Prostate gland (tissue), 2 donors: ENCODE results near the gene PSMD14. TPM values are rescaled to one million over a fixed set of nuclear protein-coding genes. Genes with fewer than 3 reads are reported as not detected.

Experiments
- DNase-seq: peaks from one replicate; pipeline ENCODE4 v3.0.0-alpha.2; 2019; ENCODE audit warnings: low spot score
- H3K27ac ChIP-seq, 2 donors: fragments of 200-600 bp; sonication (generic); 2 replicates each; pipeline ENCODE4 v1.5.1; 2017 to 2019
- H3K27me3 ChIP-seq: fragments of 200-600 bp; sonication (generic); replicated peaks from 2 replicates; pipeline ENCODE4 v1.5.1; 2019; ENCODE audit not compliant: insufficient read depth
- H3K36me3 ChIP-seq, 2 donors: fragments of 200-600 bp; sonication (generic); 1 replicate in 1 of 2; 2 replicates in 1 of 2; pipeline versions ENCODE4 v1.5.1 to v1.8.1; 2017 to 2019
- H3K4me1 ChIP-seq: fragments of 200-600 bp; sonication (generic); replicated peaks from 2 replicates; pipeline ENCODE4 v1.5.1; 2019
- H3K4me3 ChIP-seq, 2 donors: fragments of 200-600 bp; sonication (generic); 2 replicates each; pipeline ENCODE4 v1.5.1; 2017 to 2019
- H3K9me3 ChIP-seq: fragments of 200-600 bp; sonication (generic); 2 replicates; pipeline ENCODE4 v1.5.1; 2017
- POLR2A ChIP-seq: fragments of 450-650 bp; IDR thresholded peaks from one replicate; pipeline ENCODE4 v1.6.1; 2016; ENCODE audit warnings: antibody characterized with exemption, mild to moderate bottlenecking
- POLR2AphosphoS5 ChIP-seq: sonication (generic); formaldehyde crosslinking; IDR thresholded peaks from one replicate; pipeline ENCODE4 v1.6.1; 2017; ENCODE audit warnings: antibody characterized with exemption
- WGBS: methylation state at CpG from one replicate; pipeline ENCODE4 v1.1.5; 2018; 5-methylcytosine and 5-hydroxymethylcytosine counted together
- intact Hi-C: fragments of 100-400 bp; cut with DNase I; formaldehyde crosslinking; loops from one replicate; pipeline ENCODE4 v1.14.2; 2022
- total RNA-seq, 2 donors: library from RNA; depleted of rRNA; stranded (reverse); fragments of >200 nt; gene quantifications; one replicate each; pipeline ENCODE4 v1.1.0, GENCODE V29; 2016
- TF ChIP-seq, protein P1 (sequence below), 4 experiments: fragments of 200-600 bp in 2 of 4; fragments of 450-650 bp in 2 of 4; sonication (generic) in 2 of 4; IDR thresholded peaks; 1 replicate in 3 of 4; 2 replicates in 1 of 4; pipeline ENCODE4 v1.5.1; 2016 to 2019; ENCODE audit warnings: antibody characterized with exemption in 4 of 4, mild to moderate bottlenecking in 2 of 4, moderate library complexity in 2 of 4

Gene PSMD14
- total RNA-seq, 2 donors from 2014 or later: 25.1 to 43.1 TPM

DNA sequence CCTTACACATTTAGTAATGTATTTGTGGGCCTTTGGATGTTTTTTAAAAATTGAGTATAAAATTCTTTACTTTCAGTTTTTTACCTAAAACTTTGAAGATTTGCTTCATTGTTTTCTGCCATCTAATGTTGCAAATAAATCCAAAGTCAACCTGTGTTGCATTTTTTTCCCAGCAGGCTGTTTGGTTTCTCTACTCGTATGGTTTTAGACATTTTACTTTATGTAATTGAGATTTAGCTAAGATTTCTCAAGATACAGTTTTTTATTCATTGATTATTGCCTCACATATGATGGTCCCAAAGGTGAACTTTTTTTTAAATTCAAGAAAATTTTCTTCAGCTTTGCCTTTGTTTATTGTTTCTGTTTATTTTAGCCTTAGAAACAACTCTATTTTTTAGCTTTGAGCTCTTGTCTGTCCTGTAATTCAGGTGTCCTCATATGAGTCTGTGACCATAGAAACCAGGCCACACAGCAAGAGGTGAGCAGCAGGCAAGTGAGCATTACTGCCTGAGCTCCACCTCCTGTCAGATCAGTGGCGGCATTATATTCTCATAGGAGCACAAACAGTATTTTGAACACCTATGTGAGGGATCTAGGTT lies 54.4 kb downstream of the PSMD14 start:
- intact Hi-C loops: no loop called here
- 98% methylated on average over 2 of the region's 2 CpGs for WGBS
- TF ChIP-seq, protein P1, sequence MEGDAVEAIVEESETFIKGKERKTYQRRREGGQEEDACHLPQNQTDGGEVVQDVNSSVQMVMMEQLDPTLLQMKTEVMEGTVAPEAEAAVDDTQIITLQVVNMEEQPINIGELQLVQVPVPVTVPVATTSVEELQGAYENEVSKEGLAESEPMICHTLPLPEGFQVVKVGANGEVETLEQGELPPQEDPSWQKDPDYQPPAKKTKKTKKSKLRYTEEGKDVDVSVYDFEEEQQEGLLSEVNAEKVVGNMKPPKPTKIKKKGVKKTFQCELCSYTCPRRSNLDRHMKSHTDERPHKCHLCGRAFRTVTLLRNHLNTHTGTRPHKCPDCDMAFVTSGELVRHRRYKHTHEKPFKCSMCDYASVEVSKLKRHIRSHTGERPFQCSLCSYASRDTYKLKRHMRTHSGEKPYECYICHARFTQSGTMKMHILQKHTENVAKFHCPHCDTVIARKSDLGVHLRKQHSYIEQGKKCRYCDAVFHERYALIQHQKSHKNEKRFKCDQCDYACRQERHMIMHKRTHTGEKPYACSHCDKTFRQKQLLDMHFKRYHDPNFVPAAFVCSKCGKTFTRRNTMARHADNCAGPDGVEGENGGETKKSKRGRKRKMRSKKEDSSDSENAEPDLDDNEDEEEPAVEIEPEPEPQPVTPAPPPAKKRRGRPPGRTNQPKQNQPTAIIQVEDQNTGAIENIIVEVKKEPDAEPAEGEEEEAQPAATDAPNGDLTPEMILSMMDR (IDR thresholded peaks at IDR 0.05): no peak
- TF ChIP-seq POLR2A: no peak
- TF ChIP-seq POLR2AphosphoS5: no peak
- Histone ChIP-seq H3K4me1 (no peaks in the 10 kb centered on the region), H3K9me3 (no peaks in the 10 kb centered on the region), H3K4me3 (no peak overlapping the region), H3K27ac (no peak overlapping the region), H3K36me3 (no peaks in the 10 kb centered on the region), H3K27me3 (no peaks in the 10 kb centered on the region)
- no peak for DNase-seq

DNA sequence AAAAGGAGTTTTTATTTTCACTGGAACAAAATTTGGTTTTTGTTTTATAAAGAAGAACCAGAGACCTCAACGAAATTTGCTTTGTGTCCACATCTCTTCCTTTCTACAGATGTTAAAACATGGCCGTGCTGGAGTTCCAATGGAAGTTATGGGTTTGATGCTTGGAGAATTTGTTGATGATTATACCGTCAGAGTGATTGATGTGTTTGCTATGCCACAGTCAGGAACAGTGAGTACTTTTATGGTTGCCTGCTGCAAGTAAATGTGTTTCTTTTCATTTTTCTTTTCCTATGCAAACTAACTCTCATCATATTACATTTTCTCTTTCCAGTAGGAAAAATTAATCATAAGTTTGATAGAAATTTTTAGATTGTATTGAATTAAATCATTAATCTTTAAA lies 59.5 kb downstream of the PSMD14 start:
- Histone ChIP-seq H3K4me1 (no peaks in the 10 kb centered on the region), H3K27me3 (no peaks in the 10 kb centered on the region), H3K9me3 (no peaks in the 10 kb centered on the region), H3K36me3 (no peaks in the 10 kb centered on the region), H3K4me3 (no peak overlapping the region), H3K27ac (no peak overlapping the region)
- DNase-seq: no peak
- 68% methylated on average over 3 of the region's 3 CpGs for WGBS
- no peak for TF ChIP-seq POLR2AphosphoS5
- no peak for TF ChIP-seq POLR2A
- TF ChIP-seq, protein P1 (IDR thresholded peaks at IDR 0.05): no peak
- intact Hi-C loops: no loop called here

DNA sequence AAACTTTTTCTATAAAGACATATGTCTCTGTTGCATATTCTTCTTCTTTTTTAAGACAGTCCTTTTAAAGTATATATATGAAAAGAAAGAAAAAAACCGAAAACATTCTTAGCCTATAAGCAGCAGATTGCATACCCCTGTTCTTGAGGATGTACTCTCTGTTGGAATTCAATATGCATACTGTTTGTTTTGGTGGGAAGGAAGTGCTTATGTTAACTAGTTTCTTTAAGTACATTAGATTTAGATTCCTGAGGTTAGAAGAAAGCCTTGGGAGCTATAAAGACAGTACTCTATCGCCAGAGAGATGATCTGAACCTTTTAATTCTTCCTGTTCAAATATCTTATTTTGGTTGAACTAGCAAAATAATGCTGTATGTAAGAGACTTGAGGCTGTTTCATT lies 61.1 kb downstream of the PSMD14 start:
- TF ChIP-seq POLR2A: no peak
- TF ChIP-seq, protein P1 (IDR thresholded peaks at IDR 0.05): no peak
- no peak for TF ChIP-seq POLR2AphosphoS5
- WGBS: 79% methylated on average over 2 of the region's 2 CpGs
- Histone ChIP-seq H3K4me1 (no peaks in the 10 kb centered on the region), H3K9me3 (no peaks in the 10 kb centered on the region), H3K27ac (no peak overlapping the region), H3K36me3 (no peaks in the 10 kb centered on the region), H3K4me3 (no peak overlapping the region), H3K27me3 (no peaks in the 10 kb centered on the region)
- DNase-seq: no peak
- intact Hi-C loops: no loop called here

- H3K27me3 ChIP-seq: no peaks in the 10 kb centered on the region
- H3K4me1 ChIP-seq: no peaks in the 10 kb centered on the region
- WGBS: 58% methylated on average over 3 of the region's 3 CpGs
- intact Hi-C loops: no loop called here
- H3K36me3 ChIP-seq: no peaks in the 10 kb centered on the region
- no peak overlapping the region for H3K27ac ChIP-seq
- H3K9me3 ChIP-seq: no peaks in the 10 kb centered on the region
- TF ChIP-seq, protein P1 (IDR thresholded peaks at IDR 0.05): no peak
- TF ChIP-seq POLR2AphosphoS5 (no peak), POLR2A (no peak)
- H3K4me3 ChIP-seq: no peak overlapping the region
- no peak for DNase-seq
These were observed 62.8 kb downstream of the PSMD14 start for GRCh38 chr2:161370981-161371380.

DNA sequence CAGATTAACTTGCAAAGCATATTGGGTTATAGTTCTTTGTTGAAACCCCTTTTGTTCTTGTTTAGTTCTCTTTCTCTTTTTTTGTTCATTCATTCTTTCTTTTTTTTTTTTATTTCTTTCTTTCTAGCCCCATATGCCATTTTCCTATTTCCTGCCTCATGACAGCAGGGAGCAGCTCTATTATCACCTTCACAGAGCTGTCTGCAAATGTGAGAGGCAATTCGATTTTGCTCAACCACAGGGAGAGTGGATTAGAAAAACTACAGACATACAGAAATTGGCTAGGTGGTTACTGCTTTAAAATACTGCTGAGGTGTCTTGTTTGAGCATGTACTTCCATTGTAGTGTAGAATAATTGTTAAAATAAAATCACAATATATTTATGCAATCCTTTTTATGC lies 63.6 kb downstream of the PSMD14 start:
- DNase-seq: no peak
- Histone ChIP-seq H3K4me1 (no peaks in the 10 kb centered on the region), H3K36me3 (no peaks in the 10 kb centered on the region), H3K27ac (no peak overlapping the region), H3K4me3 (no peak overlapping the region), H3K9me3 (no peaks in the 10 kb centered on the region), H3K27me3 (no peaks in the 10 kb centered on the region)
- WGBS: 27% methylated on average over 1 of the region's 1 CpG
- TF ChIP-seq, protein P1 (IDR thresholded peaks at IDR 0.05): no peak
- TF ChIP-seq POLR2A (no peak), POLR2AphosphoS5 (no peak)
- intact Hi-C loops: no loop called here
